DND-41 (cell line): ENCODE results near the gene BMAL2.

Experiments used
- EZH2 ChIP-seq: IDR thresholded peaks from 3 replicates; pipeline ENCODE4 v1.6.1; 2012; ENCODE audit warnings: borderline replicate concordance, low read depth, mild to moderate bottlenecking, moderate library complexity, low read length, inconsistent platforms; ENCODE audit not compliant: severe bottlenecking
- TF ChIP-seq, protein P1 (sequence below): IDR thresholded peaks from 2 replicates; pipeline ENCODE4 v1.5.1; 2012; ENCODE audit warnings: borderline replicate concordance, low read length, moderate library complexity, mild to moderate bottlenecking; ENCODE audit not compliant: poor library complexity, severe bottlenecking; ENCODE audit errors: extremely low read depth

DNA sequence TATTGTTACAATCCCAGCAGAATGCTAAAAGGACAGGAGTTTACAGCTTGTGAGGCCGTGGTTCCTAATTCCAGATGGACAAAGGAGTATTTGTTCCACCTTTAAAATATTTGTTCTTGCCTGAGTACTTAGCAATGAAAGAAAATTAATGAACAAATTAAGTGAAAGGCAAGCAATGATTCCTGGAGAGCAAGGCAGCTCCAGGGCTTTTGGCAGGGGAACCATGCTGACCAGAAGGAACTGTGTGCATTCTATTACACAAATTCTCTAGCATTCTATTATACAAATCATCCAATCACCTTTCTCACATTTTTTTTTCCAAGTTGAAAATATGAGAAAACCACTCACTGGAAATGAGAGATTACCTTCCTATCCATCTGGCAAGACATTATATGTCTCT, 1.8 kb upstream of the BMAL2 start:
- TF ChIP-seq, protein P1, sequence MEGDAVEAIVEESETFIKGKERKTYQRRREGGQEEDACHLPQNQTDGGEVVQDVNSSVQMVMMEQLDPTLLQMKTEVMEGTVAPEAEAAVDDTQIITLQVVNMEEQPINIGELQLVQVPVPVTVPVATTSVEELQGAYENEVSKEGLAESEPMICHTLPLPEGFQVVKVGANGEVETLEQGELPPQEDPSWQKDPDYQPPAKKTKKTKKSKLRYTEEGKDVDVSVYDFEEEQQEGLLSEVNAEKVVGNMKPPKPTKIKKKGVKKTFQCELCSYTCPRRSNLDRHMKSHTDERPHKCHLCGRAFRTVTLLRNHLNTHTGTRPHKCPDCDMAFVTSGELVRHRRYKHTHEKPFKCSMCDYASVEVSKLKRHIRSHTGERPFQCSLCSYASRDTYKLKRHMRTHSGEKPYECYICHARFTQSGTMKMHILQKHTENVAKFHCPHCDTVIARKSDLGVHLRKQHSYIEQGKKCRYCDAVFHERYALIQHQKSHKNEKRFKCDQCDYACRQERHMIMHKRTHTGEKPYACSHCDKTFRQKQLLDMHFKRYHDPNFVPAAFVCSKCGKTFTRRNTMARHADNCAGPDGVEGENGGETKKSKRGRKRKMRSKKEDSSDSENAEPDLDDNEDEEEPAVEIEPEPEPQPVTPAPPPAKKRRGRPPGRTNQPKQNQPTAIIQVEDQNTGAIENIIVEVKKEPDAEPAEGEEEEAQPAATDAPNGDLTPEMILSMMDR = no peak
- no peak for TF ChIP-seq EZH2
